HepG2 (cell line): ENCODE data around the gene MAP3K8. TPM values are rescaled to one million over a fixed set of nuclear protein-coding genes. Genes with fewer than 3 reads are reported as not detected.

Source experiments
- ARID2 ChIP-seq: sonication (generic); formaldehyde crosslinking; IDR thresholded peaks from 2 replicates; pipeline ENCODE4 v1.8.1; 2022; ENCODE audit warnings: mild to moderate bottlenecking, missing genetic modification reagents, borderline replicate concordance
- ATRX ChIP-seq: sonication (generic); formaldehyde crosslinking; IDR thresholded peaks from 2 replicates; pipeline ENCODE4 v1.4.0; 2020; ENCODE audit warnings: missing genetic modification reagents, borderline replicate concordance
- DR1 ChIP-seq: sonication (generic); formaldehyde crosslinking; IDR thresholded peaks from 2 replicates; pipeline ENCODE4 v1.8.0; 2021; ENCODE audit warnings: mild to moderate bottlenecking, missing genetic modification reagents, inconsistent platforms
- EEA1 ChIP-seq: sonication (generic); formaldehyde crosslinking; IDR thresholded peaks from 2 replicates; pipeline ENCODE4 v1.5.1; 2020; ENCODE audit warnings: mild to moderate bottlenecking, missing genetic modification reagents, borderline replicate concordance
- KLF6 ChIP-seq: IDR thresholded peaks from 2 replicates; pipeline ENCODE4 v1.8.0; 2016; ENCODE audit warnings: missing biosample characterization, missing genetic modification reagents
- MYNN ChIP-seq: sonication (generic); formaldehyde crosslinking; IDR thresholded peaks from 2 replicates; pipeline ENCODE4 v1.4.0; 2020; ENCODE audit warnings: mild to moderate bottlenecking, low read depth, missing genetic modification reagents
- MZF1 ChIP-seq: sonication (generic); formaldehyde crosslinking; IDR thresholded peaks from 2 replicates; pipeline ENCODE4 v1.8.1; 2023; ENCODE audit warnings: mild to moderate bottlenecking, missing genetic modification reagents, borderline replicate concordance
- NFKB2 ChIP-seq: sonication (generic); formaldehyde crosslinking; IDR thresholded peaks from 2 replicates; pipeline ENCODE4 v1.4.0; 2020; ENCODE audit warnings: missing genetic modification reagents, borderline replicate concordance
- NR2F6 ChIP-seq, 2 experiments: IDR thresholded peaks; 2 replicates each; pipeline ENCODE4 v1.6.1; 2016; ENCODE audit warnings: antibody characterized with exemption in 1 of 2, mild to moderate bottlenecking in 1 of 2
- PAF1 ChIP-seq: IDR thresholded peaks from 2 replicates; pipeline ENCODE4 v1.6.1; 2016; ENCODE audit warnings: missing genetic modification reagents, missing compliant biosample characterization
- PAXIP1 ChIP-seq: sonication (generic); formaldehyde crosslinking; conservative IDR thresholded peaks from 2 replicates; pipeline ENCODE4 v1.4.0; 2020; ENCODE audit warnings: mild to moderate bottlenecking, missing genetic modification reagents, moderate library complexity
- PPARG ChIP-seq: conservative IDR thresholded peaks from 2 replicates; pipeline ENCODE4 v1.6.1; 2016; ENCODE audit warnings: missing biosample characterization, missing genetic modification reagents
- RFX3 ChIP-seq: IDR thresholded peaks from 2 replicates; pipeline ENCODE4 v1.6.1; 2016; ENCODE audit warnings: missing biosample characterization, missing genetic modification reagents
- SETDB1 ChIP-seq: sonication (generic); formaldehyde crosslinking; IDR thresholded peaks from 2 replicates; pipeline ENCODE4 v1.5.1; 2020; ENCODE audit warnings: missing genetic modification reagents, mild to moderate bottlenecking, borderline replicate concordance
- SMAD9 ChIP-seq: sonication (generic); formaldehyde crosslinking; IDR thresholded peaks from 2 replicates; pipeline ENCODE4 v1.5.1; 2020; ENCODE audit warnings: mild to moderate bottlenecking, missing genetic modification reagents
- SMARCC2 ChIP-seq: fragments of 450-650 bp; IDR thresholded peaks from 2 replicates; pipeline ENCODE4 v1.6.1; 2017; ENCODE audit warnings: antibody characterized with exemption, mild to moderate bottlenecking
- TCF12 ChIP-seq, 2 experiments: fragments of 450-650 bp in 1 of 2; sonication (generic) in 1 of 2; formaldehyde crosslinking in 1 of 2; IDR thresholded peaks; 2 replicates each; pipeline versions ENCODE4 v1.6.1 to v1.8.0; 2017 to 2022; ENCODE audit warnings: antibody characterized with exemption in 1 of 2, mild to moderate bottlenecking in 1 of 2, missing genetic modification reagents in 1 of 2, moderate library complexity in 1 of 2
- ZFP62 ChIP-seq: sonication (generic); formaldehyde crosslinking; IDR thresholded peaks from 2 replicates; pipeline ENCODE4 v1.4.0; 2020; ENCODE audit warnings: missing genetic modification reagents
- ZNF276 ChIP-seq: sonication (generic); formaldehyde crosslinking; IDR thresholded peaks from 2 replicates; pipeline ENCODE4 v1.4.0; 2020; ENCODE audit warnings: mild to moderate bottlenecking, low read depth, missing genetic modification reagents
- ZNF549 ChIP-seq: sonication (generic); formaldehyde crosslinking; IDR thresholded peaks from 2 replicates; pipeline ENCODE4 v1.5.0; 2020; ENCODE audit warnings: missing genetic modification reagents
- ZNF570 ChIP-seq: sonication (generic); formaldehyde crosslinking; IDR thresholded peaks from 2 replicates; pipeline ENCODE4 v1.4.0; 2020; ENCODE audit warnings: mild to moderate bottlenecking, missing genetic modification reagents, borderline replicate concordance
- ZNF776 ChIP-seq: sonication (generic); formaldehyde crosslinking; IDR thresholded peaks from 2 replicates; pipeline ENCODE4 v1.4.0; 2020; ENCODE audit warnings: mild to moderate bottlenecking, missing genetic modification reagents
- ZNF788 ChIP-seq: sonication (generic); formaldehyde crosslinking; IDR thresholded peaks from 2 replicates; pipeline ENCODE4 v1.5.0; 2020; ENCODE audit warnings: mild to moderate bottlenecking, missing genetic modification reagents, borderline replicate concordance
- ZSCAN25 ChIP-seq: sonication (generic); formaldehyde crosslinking; IDR thresholded peaks from 2 replicates; pipeline ENCODE4 v1.8.0; 2022; ENCODE audit warnings: mild to moderate bottlenecking, missing genetic modification reagents
- polyA plus RNA-seq, 8 experiments: library from polyadenylated mRNA; depleted of rRNA in 3 of 8; stranded (reverse) in 7 of 8; unstranded in 1 of 8; fragments of >200 nt; fragmentation: Illumina TruSeq in 4 of 8; extraction: Trizol in 4 of 8; gene quantifications; 2 replicates each; pipeline versions ENCODE4 v1.2.1 to v1.2.3, GENCODE V29; 2011 to 2016; ENCODE audit warnings: low read depth in 4 of 8, missing spikeins in 1 of 8, mixed read lengths in 1 of 8; ENCODE audit not compliant: insufficient read depth in 1 of 8
- total RNA-seq, 5 experiments: library from RNA; depleted of rRNA; stranded (reverse); fragments of >200 nt; fragmentation: Illumina TruSeq; extraction: Trizol; gene quantifications; 2 replicates each; pipeline ENCODE4 v1.2.3, GENCODE V29; 2016; ENCODE audit warnings: low read depth in 1 of 5
- TF ChIP-seq, protein P1 (sequence below): IDR thresholded peaks from 2 replicates; pipeline ENCODE4 v1.6.1; 2016; ENCODE audit warnings: missing compliant biosample characterization, missing genetic modification reagents, borderline replicate concordance

The MAP3K8 gene
- total and polyA plus RNA-seq, 2 of the 13 experiments (the other 11 are each of a cell fraction or from before 2014, with no cell fraction given), result 19.3 to 37.9 TPM

DNA sequence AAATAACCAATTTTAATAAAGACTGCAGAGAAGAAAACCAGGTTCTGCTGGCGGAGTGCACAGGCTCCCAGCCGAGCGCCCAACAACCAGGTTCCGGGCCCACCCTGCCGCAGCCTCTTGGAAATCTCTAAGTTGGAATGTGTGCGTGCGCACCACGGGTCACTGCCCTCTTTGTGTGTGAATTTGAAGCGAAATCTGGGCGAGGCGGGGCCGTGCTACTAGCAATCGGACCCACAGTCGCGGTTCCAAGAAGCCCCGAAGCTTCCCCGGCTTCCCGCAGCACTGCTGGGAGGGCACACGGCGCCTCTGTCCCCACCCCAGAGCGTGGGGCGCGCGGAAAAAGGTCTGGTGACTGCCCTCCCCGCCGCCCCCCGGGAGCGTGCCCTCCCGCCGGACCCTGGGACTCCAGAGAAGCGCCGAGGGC, 666 bp upstream of the MAP3K8 start (continued):
- TF ChIP-seq ATRX (CRISPR knock-in tag) (no peak), NFKB2 (no peak; the same call in 1 of the 2 replicates), NR2F6 (IDR thresholded peaks at IDR 0.05) (no peak; the same call in 1 of the 2 replicates), NR2F6 (CRISPR knock-in tag; IDR thresholded peaks at IDR 0.05) (0 out of 2 replicates have a peak, but pooled peaks have one; percentile 4), ZFP62 (CRISPR knock-in tag) (no peak), ZNF788 (CRISPR knock-in tag) (no peak), PAXIP1 (CRISPR knock-in tag) (no peak), ZNF549 (CRISPR knock-in tag) (no peak), PAF1 (CRISPR knock-in tag) (no peak), RFX3 (no peak), MYNN (0 out of 2 replicates have a peak, but pooled peaks have one; percentile 18), ZNF276 (CRISPR knock-in tag) (no peak), KLF6 (CRISPR knock-in tag) (no peak; the same call in 1 of the 2 replicates), ZNF570 (CRISPR knock-in tag) (no peak), SMARCC2 (no peak), SETDB1 (CRISPR knock-in tag) (no peak), ARID2 (no peak), ZNF776 (CRISPR knock-in tag) (no peak), PPARG (CRISPR knock-in tag) (no peak), TCF12 (IDR thresholded peaks at IDR 0.05) (no peak), TCF12 (CRISPR knock-in tag; IDR thresholded peaks at IDR 0.05) (no peak), DR1 (CRISPR knock-in tag) (no peak), EEA1 (CRISPR knock-in tag) (no peak), SMAD9 (CRISPR knock-in tag) (no peak), ZSCAN25 (CRISPR knock-in tag) (no peak), MZF1 (CRISPR knock-in tag) (no peak)
- TF ChIP-seq, protein P1, sequence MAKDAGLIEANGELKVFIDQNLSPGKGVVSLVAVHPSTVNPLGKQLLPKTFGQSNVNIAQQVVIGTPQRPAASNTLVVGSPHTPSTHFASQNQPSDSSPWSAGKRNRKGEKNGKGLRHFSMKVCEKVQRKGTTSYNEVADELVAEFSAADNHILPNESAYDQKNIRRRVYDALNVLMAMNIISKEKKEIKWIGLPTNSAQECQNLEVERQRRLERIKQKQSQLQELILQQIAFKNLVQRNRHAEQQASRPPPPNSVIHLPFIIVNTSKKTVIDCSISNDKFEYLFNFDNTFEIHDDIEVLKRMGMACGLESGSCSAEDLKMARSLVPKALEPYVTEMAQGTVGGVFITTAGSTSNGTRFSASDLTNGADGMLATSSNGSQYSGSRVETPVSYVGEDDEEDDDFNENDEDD (CRISPR knock-in tag), result no peak
